Natural killer cell (primary cell): ENCODE results near the gene IPO13. TPM values are rescaled to one million over a fixed set of nuclear protein-coding genes. Genes with fewer than 3 reads are reported as not detected.

Source experiments
- ATAC-seq, 3 donors: fragments of 150-1000 bp in 2 of 3; fragments of 200-7000 bp in 1 of 3; cut with Tn5 transposase; 1 replicate in 1 of 3; 2 replicates in 2 of 3; pipeline ENCODE4 v1.10.0; 2021; ENCODE audit warnings: mild to moderate bottlenecking in 2 of 3, moderate library complexity in 2 of 3
- DNase-seq, 2 donors: peaks; one replicate each; pipeline versions ENCODE4 v3.0.0 to v3.0.0-alpha.2; 2013 to 2021; ENCODE audit warnings: mixed read lengths in 1 of 2
- H3K27ac ChIP-seq: one replicate; pipeline ENCODE4 v1.5.1; 2013; ENCODE audit warnings: mild to moderate bottlenecking, low read length
- H3K27me3 ChIP-seq: one replicate; pipeline ENCODE4 v1.6.1; 2013; ENCODE audit warnings: low read length; ENCODE audit not compliant: control insufficient read depth, insufficient read depth
- H3K36me3 ChIP-seq: one replicate; pipeline ENCODE4 v1.6.1; 2013; ENCODE audit warnings: low read length; ENCODE audit not compliant: control insufficient read depth, insufficient read depth
- H3K4me1 ChIP-seq: one replicate; pipeline ENCODE4 v1.6.1; 2013; ENCODE audit warnings: low read length; ENCODE audit not compliant: control insufficient read depth, insufficient read depth
- H3K4me3 ChIP-seq: one replicate; pipeline ENCODE4 v1.5.1; 2013; ENCODE audit warnings: low read length
- H3K9me3 ChIP-seq: one replicate; pipeline ENCODE4 v1.6.1; 2013; ENCODE audit warnings: low read length; ENCODE audit not compliant: control insufficient read depth, insufficient read depth
- H3K27ac Mint-ChIP-seq, 2 donors: one replicate each; pipeline ENCODE4 v1.8.0; 2022; ENCODE audit warnings: mild to moderate bottlenecking in 2 of 2, mixed read lengths in 2 of 2, moderate library complexity in 1 of 2
- H3K27me3 Mint-ChIP-seq, 2 donors: one replicate each; pipeline ENCODE4 v1.8.0; 2022; ENCODE audit warnings: low read depth in 2 of 2, mixed read lengths in 2 of 2
- H3K36me3 Mint-ChIP-seq: one replicate; pipeline ENCODE4 v1.8.0; 2022; ENCODE audit warnings: mixed read lengths
- H3K4me1 Mint-ChIP-seq, 2 donors: one replicate each; pipeline ENCODE4 v1.8.0; 2022; ENCODE audit warnings: mixed read lengths in 2 of 2
- H3K4me3 Mint-ChIP-seq: one replicate; pipeline ENCODE4 v1.8.0; 2022; ENCODE audit warnings: mild to moderate bottlenecking, moderate library complexity, mixed read lengths
- H3K9me3 Mint-ChIP-seq, 2 donors: one replicate each; pipeline ENCODE4 v1.8.0; 2022; ENCODE audit warnings: mixed read lengths in 2 of 2
- CTCF ChIP-seq: fragments of 200-600 bp; IDR thresholded peaks from one replicate; pipeline ENCODE4 v1.8.0; 2022; ENCODE audit warnings: antibody characterized with exemption
- WGBS: methylation state at CpG from one replicate; pipeline ENCODE4 v1.1.7; 2013; ENCODE audit warnings: missing lambda C conversion rate; ENCODE audit not compliant: insufficient coverage; 5-methylcytosine and 5-hydroxymethylcytosine counted together
- intact Hi-C: fragments of 100-400 bp; cut with micrococcal nuclease; formaldehyde crosslinking; loops from one replicate; pipeline ENCODE4 v1.14.2; 2022
- total RNA-seq, 4 donors: library from RNA; stranded (reverse); fragments of 120-200 nt in 1 of 4; gene quantifications; one replicate each; pipeline versions ENCODE4 v1.2.3 to v1.2.4, GENCODE V29; 2013 to 2022

The IPO13 gene
- total RNA-seq, 3 donors from 2014 or later (not counting 1 experiment from before 2014, with no cell fraction given), result 18.1 to 22.7 (median 18.4) TPM

- Histone ChIP-seq H3K4me3 (no peak overlapping the region), H3K9me3 (no peaks in the 10 kb centered on the region), H3K36me3 (no peaks in the 10 kb centered on the region), H3K27ac (no peak overlapping the region), H3K27me3 (no peaks in the 10 kb centered on the region), H3K4me1 (no peaks in the 10 kb centered on the region)
- no peak for TF ChIP-seq CTCF
- Mint-ChIP-seq H3K36me3 (no peaks in the 10 kb centered on the region), H3K4me3 (no peak overlapping the region), H3K9me3 (no peaks in the 10 kb centered on the region), H3K4me1 (peaks cover 0 to 9% of the 10 kb centered on the region in 2 donors), H3K27me3 (no peaks in the 10 kb centered on the region), H3K27ac (no peak overlapping the region)
- DNase-seq (no peak), ATAC-seq (no peak)
- intact Hi-C loops, result no loop called here
- 74% methylated on average over 7 of the region's 7 CpGs for WGBS
Observed at GRCh38 chr1:43919906-43920305, 26.8 kb upstream of the IPO13 start.

GRCh38 chr1:43921022-43921421 lies 25.7 kb upstream of the IPO13 start:
- H3K9me3 ChIP-seq, result no peaks in the 10 kb centered on the region
- Mint-ChIP-seq H3K27me3 (no peaks in the 10 kb centered on the region), H3K27ac (no peak overlapping the region), H3K9me3 (no peaks in the 10 kb centered on the region), H3K36me3 (no peaks in the 10 kb centered on the region), H3K4me1 (peaks cover 0 to 9% of the 10 kb centered on the region in 2 donors), H3K4me3 (no peak overlapping the region)
- 91% methylated on average over 6 of the region's 6 CpGs for WGBS
- H3K27ac ChIP-seq, result no peak overlapping the region
- H3K36me3 ChIP-seq, result no peaks in the 10 kb centered on the region
- DNase-seq, result no peak
- ATAC-seq, result no peak
- no peak for TF ChIP-seq CTCF
- no peak overlapping the region for H3K4me3 ChIP-seq
- H3K4me1 ChIP-seq, result no peaks in the 10 kb centered on the region
- no peaks in the 10 kb centered on the region for H3K27me3 ChIP-seq
- intact Hi-C loops, result no loop called here

GRCh38 chr1:43924516-43924915 lies 22.2 kb upstream of the IPO13 start:
- WGBS, result 83% methylated on average over 4 of the region's 4 CpGs
- no peaks in the 10 kb centered on the region for H3K4me1 ChIP-seq
- no peaks in the 10 kb centered on the region for H3K36me3 ChIP-seq
- Mint-ChIP-seq H3K36me3 (no peaks in the 10 kb centered on the region), H3K27ac (no peak overlapping the region), H3K4me3 (no peak overlapping the region), H3K4me1 (peaks cover 0 to 8% of the 10 kb centered on the region in 2 donors), H3K27me3 (no peaks in the 10 kb centered on the region), H3K9me3 (no peaks in the 10 kb centered on the region)
- DNase-seq (no peak), ATAC-seq (no peak)
- no peaks in the 10 kb centered on the region for H3K27me3 ChIP-seq
- H3K27ac ChIP-seq, result no peak overlapping the region
- intact Hi-C loops, result no loop called here
- no peak for TF ChIP-seq CTCF
- no peaks in the 10 kb centered on the region for H3K9me3 ChIP-seq
- no peak overlapping the region for H3K4me3 ChIP-seq

- DNase-seq, result no peak
- no peak for TF ChIP-seq CTCF
Observed at GRCh38 chr1:43925846-43926245, 20.9 kb upstream of the IPO13 start.

More at GRCh38 chr1:43925846-43926245, 20.9 kb upstream of the IPO13 start:
- no peaks in the 10 kb centered on the region for H3K27me3 ChIP-seq
- no peaks in the 10 kb centered on the region for H3K36me3 ChIP-seq
- H3K9me3 Mint-ChIP-seq, result no peaks in the 10 kb centered on the region
- H3K36me3 Mint-ChIP-seq, result no peaks in the 10 kb centered on the region
- no peaks in the 10 kb centered on the region for H3K27me3 Mint-ChIP-seq
- no peak overlapping the region for H3K27ac Mint-ChIP-seq
- no peaks in the 10 kb centered on the region for H3K4me1 ChIP-seq
- no peak overlapping the region for H3K4me3 ChIP-seq
- H3K4me3 Mint-ChIP-seq, result no peak overlapping the region
- H3K9me3 ChIP-seq, result no peaks in the 10 kb centered on the region
- intact Hi-C loops, result no loop called here
- H3K27ac ChIP-seq, result no peak overlapping the region
- WGBS, result 93% methylated on average over 9 of the region's 9 CpGs
- no peak for ATAC-seq
- H3K4me1 Mint-ChIP-seq, result no peaks in the 10 kb centered on the region
